ENCODE measurements around the gene PNISR. TPM values are rescaled to one million over a fixed set of nuclear protein-coding genes. Genes with fewer than 3 reads are reported as not detected.

The PNISR gene
- total RNA-seq, 1 donor = 82.0 TPM

- no peak overlapping the region for H3K4me3 ChIP-seq (ENCODE audit: low read depth, low read length)
- no peak for TF ChIP-seq CTCF (IDR thresholded peaks at IDR 0.05; ENCODE audit: insufficient read depth, low read depth, low read length)
- DNase-seq (ENCODE audit: low read depth) = no peak
Observed at GRCh38 chr6:99390896-99391295, 34.2 kb downstream of the PNISR start.

GRCh38 chr6:99384507-99384906, 40.6 kb downstream of the PNISR start:
- H3K4me3 ChIP-seq (ENCODE audit: low read depth, low read length) = no peak overlapping the region

GRCh38 chr6:99378636-99379035, 46.5 kb downstream of the PNISR start:
- TF ChIP-seq CTCF (IDR thresholded peaks at IDR 0.05; ENCODE audit: insufficient read depth, low read depth, low read length) = no peak
- H3K4me3 ChIP-seq (ENCODE audit: low read depth, low read length) = no peak overlapping the region
- DNase-seq (ENCODE audit: low read depth) = no peak

More at GRCh38 chr6:99384507-99384906, 40.6 kb downstream of the PNISR start:
- TF ChIP-seq CTCF (IDR thresholded peaks at IDR 0.05; ENCODE audit: insufficient read depth, low read depth, low read length) = no peak
- DNase-seq (ENCODE audit: low read depth) = no peak

- TF ChIP-seq CTCF (IDR thresholded peaks at IDR 0.05; ENCODE audit: insufficient read depth, low read depth, low read length) = no peak
- H3K4me3 ChIP-seq (ENCODE audit: low read depth, low read length) = no peak overlapping the region
- DNase-seq (ENCODE audit: low read depth) = no peak
Observed at GRCh38 chr6:99369533-99369932, 55.6 kb downstream of the PNISR start.

GRCh38 chr6:99366852-99367251, 58.3 kb downstream of the PNISR start:
- no peak for DNase-seq (ENCODE audit: low read depth)
- no peak overlapping the region for H3K4me3 ChIP-seq (ENCODE audit: low read depth, low read length)
- TF ChIP-seq CTCF (IDR thresholded peaks at IDR 0.05; ENCODE audit: insufficient read depth, low read depth, low read length) = no peak

- no peak for TF ChIP-seq CTCF (IDR thresholded peaks at IDR 0.05; ENCODE audit: insufficient read depth, low read depth, low read length)
- no peak for DNase-seq (ENCODE audit: low read depth)
- no peak overlapping the region for H3K4me3 ChIP-seq (ENCODE audit: low read depth, low read length)
Observed at GRCh38 chr6:99364026-99364425, 61.1 kb downstream of the PNISR start.

GRCh38 chr6:99362678-99363268, 62.3 kb downstream of the PNISR start:
- no peak for DNase-seq (ENCODE audit: low read depth)
- TF ChIP-seq CTCF (IDR thresholded peaks at IDR 0.05; ENCODE audit: insufficient read depth, low read depth, low read length) = no peak
- H3K4me3 ChIP-seq (ENCODE audit: low read depth, low read length) = no peak overlapping the region

Measured in fibroblast of villous mesenchyme (primary cell).